ENCODE data around the gene NFYB.
"Not testable (repeated sequence)": the region's sequence is repeated elsewhere in the genome, so short reads cannot be mapped to it uniquely, and the experiment has no call there.

Gene NFYB

GRCh38 chr12:104115587-104115975 is 22.4 kb downstream of the NFYB start:
- no peak for DNase-seq (ENCODE audit: low read depth, low spot score)

GRCh38 chr12:104114834-104115586 is 23.0 kb downstream of the NFYB start:
- not testable (repeated sequence) for DNase-seq (ENCODE audit: low read depth, low spot score)

DNA sequence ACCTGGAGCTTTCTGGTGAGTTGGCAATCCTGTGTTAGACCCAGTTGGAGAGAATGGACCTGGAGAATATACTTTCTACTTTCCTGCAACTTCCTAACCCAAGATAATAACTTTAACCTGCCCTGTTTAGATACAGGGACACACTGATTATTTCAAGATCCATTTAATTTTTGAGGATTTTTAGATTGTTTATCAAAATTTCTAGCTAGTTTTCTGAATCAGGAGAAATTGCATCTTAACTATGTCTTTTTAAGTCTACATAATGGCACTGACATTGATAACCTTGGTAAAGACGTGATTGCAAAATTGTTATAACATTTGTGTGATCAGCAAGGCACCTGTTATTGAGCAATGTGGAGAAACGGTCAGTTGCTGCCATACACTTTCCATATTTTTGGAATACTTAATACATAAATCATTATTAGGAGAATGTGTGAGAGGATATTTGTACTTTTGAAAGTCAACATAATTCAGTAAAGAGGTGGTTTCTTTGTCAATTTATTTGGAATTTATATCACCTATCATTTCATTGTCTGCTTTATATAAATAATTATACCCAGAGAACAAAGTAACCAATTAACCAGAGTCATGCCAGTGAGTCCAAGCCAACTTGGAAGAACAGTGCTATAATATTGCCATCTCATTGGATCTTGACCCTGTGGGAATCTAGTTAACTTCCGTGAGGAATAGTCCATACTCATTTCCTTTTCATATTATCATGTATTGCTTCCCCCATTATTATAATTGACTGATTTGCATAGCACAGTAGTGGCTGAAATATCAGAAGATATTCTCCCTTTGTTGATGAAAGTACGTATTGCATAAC is 28.4 kb downstream of the NFYB start:
- DNase-seq (ENCODE audit: low read depth, low spot score) = no peak

DNA sequence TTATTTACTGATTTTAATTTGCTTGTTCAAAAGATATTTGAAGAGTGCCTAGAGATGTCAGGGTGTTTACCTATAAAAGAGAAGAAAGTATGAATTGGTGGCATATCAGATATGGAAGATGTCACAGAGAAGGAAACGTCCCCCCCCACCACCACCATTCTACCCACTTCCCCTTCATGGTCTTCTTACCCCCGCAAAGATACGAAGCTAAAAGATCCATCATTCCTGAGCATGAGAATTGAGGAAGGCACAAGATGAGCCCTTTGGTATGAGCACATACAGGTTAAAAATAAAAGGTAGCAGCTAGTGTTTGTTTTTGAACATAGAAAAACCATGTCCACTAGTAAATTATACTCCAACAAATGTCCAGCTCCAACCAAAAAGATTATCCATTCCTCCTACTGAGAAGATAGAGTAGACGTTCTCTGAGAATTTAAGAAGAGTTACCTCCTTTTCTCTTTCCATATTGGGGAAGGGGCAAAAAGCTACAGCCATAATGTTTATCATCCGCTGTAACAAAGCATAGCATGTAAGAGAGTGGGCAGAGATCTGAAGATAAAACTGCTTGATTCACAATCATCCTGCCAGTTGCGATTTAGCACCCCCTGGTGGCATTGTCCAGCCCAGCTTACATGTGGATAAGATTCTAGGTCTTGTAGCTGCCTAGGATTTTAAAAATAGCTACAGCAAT is 29.1 kb downstream of the NFYB start:
- DNase-seq (ENCODE audit: low read depth, low spot score) = peak; percentile 86

GRCh38 chr12:104106965-104107364 is 31.0 kb downstream of the NFYB start:
- DNase-seq (ENCODE audit: low read depth, low spot score) = no peak

DNA sequence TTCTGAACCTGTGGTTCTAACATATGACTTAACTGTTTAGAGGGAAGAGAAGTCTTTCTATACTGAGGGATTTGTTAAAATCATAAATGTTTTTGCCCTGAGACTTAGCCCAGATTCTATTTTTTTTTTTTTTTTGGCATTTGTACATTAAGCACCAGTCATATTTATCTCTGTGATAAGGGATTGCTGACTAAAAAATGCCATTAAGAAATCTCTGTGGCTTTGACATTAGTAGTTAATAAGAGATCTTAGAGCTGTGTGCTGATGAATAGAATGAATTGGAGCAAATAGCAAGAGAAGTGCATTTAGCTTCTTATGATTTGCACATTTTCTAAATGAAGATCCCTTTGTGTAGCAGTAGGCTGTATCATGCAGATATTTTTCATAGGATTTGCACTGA is 32.5 kb downstream of the NFYB start:
- DNase-seq (ENCODE audit: low read depth, low spot score) = no peak

GRCh38 chr12:104097954-104098353 is 40.1 kb downstream of the NFYB start:
- no peak for DNase-seq (ENCODE audit: low read depth, low spot score)

DNA sequence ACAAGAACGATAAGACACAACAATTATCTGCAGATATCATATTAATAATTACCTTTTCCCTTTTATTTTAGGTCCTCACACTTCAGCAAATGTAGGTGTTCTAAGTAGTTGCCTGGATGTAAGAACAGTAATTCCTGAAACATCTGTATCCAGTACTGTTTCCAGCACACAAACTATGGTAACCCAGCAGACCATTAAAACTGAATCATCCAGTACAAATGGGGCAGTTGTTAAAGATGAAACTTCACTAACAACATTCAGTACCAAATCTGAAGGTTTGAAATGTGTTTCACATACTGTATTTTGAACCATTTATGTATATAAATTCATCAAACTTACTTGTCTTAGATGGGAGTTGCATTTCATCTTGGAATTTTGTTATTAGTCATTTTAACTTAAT is 42.7 kb downstream of the NFYB start:
- no peak for DNase-seq (ENCODE audit: low read depth, low spot score)

- DNase-seq (ENCODE audit: low read depth, low spot score) = no peak
Measured at GRCh38 chr12:104094284-104094683, 43.7 kb downstream of the NFYB start.

- no peak for DNase-seq (ENCODE audit: low read depth, low spot score)
Measured at GRCh38 chr12:104091136-104091535, 46.9 kb downstream of the NFYB start.

GRCh38 chr12:104090685-104091084 is 47.3 kb downstream of the NFYB start:
- no peak for DNase-seq (ENCODE audit: low read depth, low spot score)

DNA sequence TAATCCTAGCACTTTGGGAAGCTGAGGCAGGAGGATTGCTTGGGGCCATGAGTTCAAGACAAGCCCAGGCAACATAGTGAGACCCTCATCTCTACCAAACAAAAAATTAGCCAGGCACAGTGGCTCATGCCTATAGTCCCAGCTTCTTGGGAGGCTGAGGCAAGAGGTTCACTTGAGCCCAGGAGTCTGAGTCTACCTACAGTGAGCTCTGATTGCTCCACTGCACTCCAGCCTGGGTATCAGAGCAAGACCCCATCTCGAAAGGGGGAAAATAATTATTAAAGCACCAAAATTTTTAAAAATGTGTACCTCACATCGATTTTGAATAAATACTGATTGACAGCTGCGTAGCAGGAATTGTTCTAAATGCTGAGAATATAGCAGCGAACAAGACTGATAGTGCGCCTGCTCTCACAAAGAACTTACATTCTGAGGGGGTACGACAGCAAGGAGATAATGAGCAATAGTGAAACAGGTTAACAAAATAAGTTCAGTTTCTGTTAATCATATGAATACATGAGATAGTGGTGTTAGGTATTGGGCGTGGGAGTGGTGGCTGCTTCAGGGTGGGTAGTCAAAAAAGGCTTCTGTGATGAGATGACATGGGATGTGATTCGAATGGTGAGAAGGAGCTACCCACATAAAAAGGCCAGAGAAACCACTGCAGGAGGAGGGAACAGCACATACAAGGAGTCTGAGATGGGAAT is 54.1 kb downstream of the NFYB start:
- no peak for DNase-seq (ENCODE audit: low read depth, low spot score)

DNA sequence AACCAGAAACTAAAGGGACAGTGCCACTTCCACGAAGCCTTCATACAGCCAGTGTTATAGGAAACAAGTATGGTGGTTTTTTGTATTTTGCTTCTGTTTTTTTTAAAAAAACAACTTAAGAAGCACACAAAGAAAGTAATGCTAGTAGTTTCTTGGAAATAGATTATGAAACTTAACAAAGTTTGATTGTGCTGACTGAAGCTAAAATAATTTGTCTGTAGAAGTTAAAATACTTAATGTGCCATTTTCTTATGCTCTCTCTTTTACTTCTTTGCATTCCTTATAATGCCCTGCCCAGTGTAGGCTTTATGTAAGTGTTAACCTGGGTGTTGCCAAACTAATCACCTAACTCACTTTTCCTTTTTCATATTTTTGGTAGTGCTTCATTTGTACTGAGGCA is 57.2 kb downstream of the NFYB start:
- DNase-seq (ENCODE audit: low read depth, low spot score) = no peak

- no peak for DNase-seq (ENCODE audit: low read depth, low spot score)
Measured at GRCh38 chr12:104079024-104079423, 59.0 kb downstream of the NFYB start.

- DNase-seq (ENCODE audit: low read depth, low spot score) = no peak
Measured at GRCh38 chr12:104073699-104074098, 64.3 kb downstream of the NFYB start.

GRCh38 chr12:104072099-104072498 is 65.9 kb downstream of the NFYB start:
- no peak for DNase-seq (ENCODE audit: low read depth, low spot score)

All from smooth muscle cell of the brain vasculature (primary cell).